H9 (cell line): ENCODE data around the gene TSPAN5. TPM values are rescaled to one million over a fixed set of nuclear protein-coding genes. Genes with fewer than 3 reads are reported as not detected.

Experiments used
- DNase-seq: peaks from one replicate; pipeline ENCODE4 v3.0.0-alpha.2; 2017
- H2AFZ ChIP-seq: one replicate; pipeline ENCODE4 v1.6.1; 2013; ENCODE audit warnings: mild to moderate bottlenecking, low read length, control low read depth, moderate library complexity
- H2AK5ac ChIP-seq: 2 replicates; pipeline ENCODE4 v1.6.1; 2013; ENCODE audit warnings: low read length, control low read depth, mixed read lengths; ENCODE audit not compliant: insufficient read length
- H2BK120ac ChIP-seq: one replicate; pipeline ENCODE4 v1.6.1; 2013; ENCODE audit warnings: low read depth, mild to moderate bottlenecking, low read length, control low read depth, inconsistent platforms; ENCODE audit not compliant: poor library complexity, severe bottlenecking
- H2BK12ac ChIP-seq: 2 replicates; pipeline ENCODE4 v1.6.1; 2013; ENCODE audit warnings: low read length, control low read depth, mixed read lengths, low read depth; ENCODE audit not compliant: insufficient read length
- H2BK15ac ChIP-seq: 2 replicates; pipeline ENCODE4 v1.6.1; 2013; ENCODE audit warnings: low read depth, low read length, control low read depth
- H2BK20ac ChIP-seq: one replicate; pipeline ENCODE4 v1.6.1; 2013; ENCODE audit warnings: low read depth, mild to moderate bottlenecking, low read length, control low read depth, inconsistent platforms; ENCODE audit not compliant: poor library complexity, severe bottlenecking
- H2BK5ac ChIP-seq: 2 replicates; pipeline ENCODE4 v1.6.1; 2013; ENCODE audit warnings: low read length, control low read depth, mixed read lengths; ENCODE audit not compliant: insufficient read length
- H3K14ac ChIP-seq: 2 replicates; pipeline ENCODE4 v1.6.1; 2013; ENCODE audit warnings: low read length, control low read depth; ENCODE audit not compliant: insufficient read depth
- H3K18ac ChIP-seq: 2 replicates; pipeline ENCODE4 v1.6.1; 2013; ENCODE audit warnings: low read depth, mild to moderate bottlenecking, mixed read lengths, low read length, control low read depth; ENCODE audit not compliant: insufficient read length
- H3K23ac ChIP-seq: 2 replicates; pipeline ENCODE4 v1.6.1; 2013; ENCODE audit warnings: low read length, control low read depth, mixed read lengths, low read depth; ENCODE audit not compliant: insufficient read length
- H3K23me2 ChIP-seq: 2 replicates; pipeline ENCODE4 v1.6.1; 2013; ENCODE audit warnings: low read depth, mild to moderate bottlenecking, mixed read lengths, low read length, control low read depth; ENCODE audit not compliant: insufficient read length, poor library complexity, severe bottlenecking
- H3K27ac ChIP-seq: 2 replicates; pipeline ENCODE4 v1.5.1; 2013; ENCODE audit warnings: low read length, control low read depth, mixed read lengths, low read depth; ENCODE audit not compliant: insufficient read length
- H3K27me3 ChIP-seq: 2 replicates; pipeline ENCODE4 v1.6.1; 2013; ENCODE audit warnings: low read length, control low read depth, inconsistent platforms; ENCODE audit not compliant: insufficient read depth
- H3K4ac ChIP-seq: 2 replicates; pipeline ENCODE4 v1.6.1; 2013; ENCODE audit warnings: low read depth, mild to moderate bottlenecking, control low read depth, inconsistent platforms, low read length, moderate library complexity
- H3K4me1 ChIP-seq: 2 replicates; pipeline ENCODE4 v1.6.1; 2013; ENCODE audit warnings: low read length, control low read depth, inconsistent platforms; ENCODE audit not compliant: insufficient read depth
- H3K4me2 ChIP-seq: 2 replicates; pipeline ENCODE4 v1.6.1; 2013; ENCODE audit warnings: low read length, control low read depth, mixed read lengths; ENCODE audit not compliant: insufficient read length, insufficient read depth
- H3K56ac ChIP-seq: 2 replicates; pipeline ENCODE4 v1.6.1; 2013; ENCODE audit warnings: low read depth, mild to moderate bottlenecking, mixed read lengths, low read length, control low read depth; ENCODE audit not compliant: insufficient read length
- H3K79me1 ChIP-seq: 2 replicates; pipeline ENCODE4 v1.6.1; 2013; ENCODE audit warnings: low read depth, mild to moderate bottlenecking, moderate library complexity, low read length, control low read depth, inconsistent platforms; ENCODE audit not compliant: insufficient read depth, poor library complexity, severe bottlenecking
- H3K79me2 ChIP-seq: 2 replicates; pipeline ENCODE4 v1.6.1; 2013; ENCODE audit warnings: low read length, control low read depth, inconsistent platforms; ENCODE audit not compliant: insufficient read depth
- H3K9ac ChIP-seq: 2 replicates; pipeline ENCODE4 v1.6.1; 2013; ENCODE audit warnings: low read length, control low read depth, mixed read lengths; ENCODE audit not compliant: insufficient read length; ENCODE audit errors: extremely low read depth
- H3K9me3 ChIP-seq: one replicate; pipeline ENCODE4 v1.6.1; 2013; ENCODE audit warnings: low read depth, low read length, inconsistent platforms; ENCODE audit not compliant: control insufficient read depth
- H3T11ph ChIP-seq: one replicate; pipeline ENCODE4 v1.6.1; 2013; ENCODE audit warnings: mild to moderate bottlenecking, low read length, control low read depth, inconsistent platforms
- H4K20me1 ChIP-seq: one replicate; pipeline ENCODE4 v1.6.1; 2013; ENCODE audit not compliant: control insufficient read depth, insufficient read length, insufficient read depth
- H4K5ac ChIP-seq: 2 replicates; pipeline ENCODE4 v1.6.1; 2013; ENCODE audit warnings: low read depth, mild to moderate bottlenecking, mixed read lengths, low read length, control low read depth; ENCODE audit not compliant: insufficient read length
- H4K8ac ChIP-seq: replicated peaks from 2 replicates; pipeline ENCODE4 v1.6.1; 2013; ENCODE audit warnings: low read length, control low read depth, mixed read lengths, low read depth; ENCODE audit not compliant: insufficient read length
- H4K91ac ChIP-seq: 2 replicates; pipeline ENCODE4 v1.6.1; 2013; ENCODE audit warnings: low read depth, mild to moderate bottlenecking, moderate library complexity, mixed read lengths, low read length, control low read depth; ENCODE audit not compliant: insufficient read length
- H3K27ac Mint-ChIP-seq, 3 experiments: 2 replicates in 2 of 3; 3 replicates in 1 of 3; pipeline ENCODE4 v1.8.0; 2020 to 2021; ENCODE audit warnings: mixed read lengths in 3 of 3, mild to moderate bottlenecking in 1 of 3, moderate library complexity in 1 of 3
- H3K27me3 Mint-ChIP-seq: 2 replicates; pipeline ENCODE4 v1.8.0; 2021; ENCODE audit warnings: low read depth, mild to moderate bottlenecking, moderate library complexity, mixed read lengths
- H3K36me3 Mint-ChIP-seq, 3 experiments: 2 replicates in 2 of 3; 3 replicates in 1 of 3; pipeline ENCODE4 v1.8.0; 2020 to 2021; ENCODE audit warnings: low read depth in 3 of 3, mixed read lengths in 3 of 3; ENCODE audit not compliant: insufficient read depth in 1 of 3
- H3K4me1 Mint-ChIP-seq, 2 experiments: 2 replicates each; pipeline ENCODE4 v1.8.0; 2020; ENCODE audit warnings: mixed read lengths in 2 of 2
- H3K4me3 Mint-ChIP-seq, 2 experiments: 2 replicates in 1 of 2; 3 replicates in 1 of 2; pipeline ENCODE4 v1.8.0; 2020 to 2021; ENCODE audit warnings: mild to moderate bottlenecking in 2 of 2, mixed read lengths in 2 of 2, moderate library complexity in 1 of 2
- H3K9me3 Mint-ChIP-seq, 2 experiments: 2 replicates in 1 of 2; 3 replicates in 1 of 2; pipeline ENCODE4 v1.8.0; 2020; ENCODE audit warnings: mild to moderate bottlenecking in 2 of 2, mixed read lengths in 2 of 2, moderate library complexity in 1 of 2
- WGBS: extraction: QIAGEN DNeasy Blood & Tissue Kit; methylation state at CpG from one replicate; pipeline ENCODE4 v1.1.7; 2013; ENCODE audit warnings: missing lambda C conversion rate, low lambda C conversion rate, mixed read lengths; ENCODE audit not compliant: insufficient read length; ENCODE audit errors: extremely low coverage; 5-methylcytosine and 5-hydroxymethylcytosine counted together
- total RNA-seq: library from RNA; stranded (reverse); gene quantifications from 2 replicates; pipeline ENCODE4 v1.2.1, GENCODE V29; 2021
- TF ChIP-seq, protein P1 (sequence below): fragments of 200-600 bp; sonication (generic); conservative IDR thresholded peaks from 3 replicates; pipeline ENCODE4 v1.8.0; 2021; ENCODE audit warnings: antibody characterized with exemption, mild to moderate bottlenecking

Gene TSPAN5
- total RNA-seq, 1 experiment from 2014 or later, result 7.0 TPM

- no peak overlapping the region for H2BK120ac ChIP-seq
- H3K4me2 ChIP-seq, result no peak overlapping the region
- no peak overlapping the region for H2BK5ac ChIP-seq
- WGBS, result no CpG with 5 or more reads among the region's 4 CpGs
- TF ChIP-seq, protein P1, sequence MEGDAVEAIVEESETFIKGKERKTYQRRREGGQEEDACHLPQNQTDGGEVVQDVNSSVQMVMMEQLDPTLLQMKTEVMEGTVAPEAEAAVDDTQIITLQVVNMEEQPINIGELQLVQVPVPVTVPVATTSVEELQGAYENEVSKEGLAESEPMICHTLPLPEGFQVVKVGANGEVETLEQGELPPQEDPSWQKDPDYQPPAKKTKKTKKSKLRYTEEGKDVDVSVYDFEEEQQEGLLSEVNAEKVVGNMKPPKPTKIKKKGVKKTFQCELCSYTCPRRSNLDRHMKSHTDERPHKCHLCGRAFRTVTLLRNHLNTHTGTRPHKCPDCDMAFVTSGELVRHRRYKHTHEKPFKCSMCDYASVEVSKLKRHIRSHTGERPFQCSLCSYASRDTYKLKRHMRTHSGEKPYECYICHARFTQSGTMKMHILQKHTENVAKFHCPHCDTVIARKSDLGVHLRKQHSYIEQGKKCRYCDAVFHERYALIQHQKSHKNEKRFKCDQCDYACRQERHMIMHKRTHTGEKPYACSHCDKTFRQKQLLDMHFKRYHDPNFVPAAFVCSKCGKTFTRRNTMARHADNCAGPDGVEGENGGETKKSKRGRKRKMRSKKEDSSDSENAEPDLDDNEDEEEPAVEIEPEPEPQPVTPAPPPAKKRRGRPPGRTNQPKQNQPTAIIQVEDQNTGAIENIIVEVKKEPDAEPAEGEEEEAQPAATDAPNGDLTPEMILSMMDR, result no peak
- no peaks in the 10 kb centered on the region for H3K9me3 ChIP-seq
- H3K27ac ChIP-seq, result no peak overlapping the region
- no peak overlapping the region for H3K9ac ChIP-seq
- H3K27me3 ChIP-seq, result no peaks in the 10 kb centered on the region
- H3K27me3 Mint-ChIP-seq, result peaks cover 2% of the 10 kb centered on the region; the same call in 1 of the 2 replicates
- no peaks in the 10 kb centered on the region; a peak in 1 of 7 replicates for H3K36me3 Mint-ChIP-seq
- no peak overlapping the region for H3K18ac ChIP-seq
- no peaks in the 10 kb centered on the region for H4K20me1 ChIP-seq
- no peak overlapping the region for H2AFZ ChIP-seq
- H2BK12ac ChIP-seq, result no peak overlapping the region
- no peaks in the 10 kb centered on the region; a peak in 2 of 5 replicates for H3K9me3 Mint-ChIP-seq
- H3K79me2 ChIP-seq, result no peaks in the 10 kb centered on the region
- no peak overlapping the region for H2BK20ac ChIP-seq
- H3K14ac ChIP-seq, result no peak overlapping the region
- H3K4me3 Mint-ChIP-seq, result no peak overlapping the region
- no peaks in the 10 kb centered on the region for H3K4me1 ChIP-seq
- H4K8ac ChIP-seq, result no peak overlapping the region
- no peak overlapping the region for H4K5ac ChIP-seq
- H3T11ph ChIP-seq, result no peak overlapping the region
- H3K4ac ChIP-seq, result no peak overlapping the region
- no peak overlapping the region for H3K56ac ChIP-seq
- peaks cover 11 to 15% of the 10 kb centered on the region in 2 experiments for H3K4me1 Mint-ChIP-seq
- no peak for DNase-seq
- H4K91ac ChIP-seq, result no peak overlapping the region
- H3K27ac Mint-ChIP-seq, result no peak overlapping the region
- no peak overlapping the region for H2AK5ac ChIP-seq
- H3K23ac ChIP-seq, result no peak overlapping the region
- H3K79me1 ChIP-seq, result no peaks in the 10 kb centered on the region
- no peaks in the 10 kb centered on the region for H3K23me2 ChIP-seq
- no peak overlapping the region for H2BK15ac ChIP-seq
Measured at GRCh38 chr4:98689507-98690174, 31.2 kb upstream of the TSPAN5 start.
